ENCODE measurements around the gene CTNND2.

GRCh38 chr5:11922394-11922793 lies 18.1 kb upstream of the CTNND2 start:
- no peak for TF ChIP-seq FOXA1 (IDR thresholded peaks at IDR 0.05)
- no peak for TF ChIP-seq SUZ12 (IDR thresholded peaks at IDR 0.05)
- TF ChIP-seq ARNT (IDR thresholded peaks at IDR 0.05), result no peak
- TF ChIP-seq BHLHE40 (IDR thresholded peaks at IDR 0.05; ENCODE audit: borderline replicate concordance), result no peak
- TF ChIP-seq L3MBTL2 (conservative IDR thresholded peaks at IDR 0.05), result no peak
- TF ChIP-seq PKNOX1 (IDR thresholded peaks at IDR 0.05), result no peak
- TF ChIP-seq FOXM1 (IDR thresholded peaks at IDR 0.05; ENCODE audit: borderline replicate concordance), result no peak
- no peak for TF ChIP-seq LEF1 (IDR thresholded peaks at IDR 0.05; ENCODE audit: borderline replicate concordance)
- no peak for TF ChIP-seq ELF4 (IDR thresholded peaks at IDR 0.05)
- TF ChIP-seq NFRKB (IDR thresholded peaks at IDR 0.05), result no peak
- TF ChIP-seq HDGF (IDR thresholded peaks at IDR 0.05; ENCODE audit: borderline replicate concordance), result no peak
- TF ChIP-seq CTBP1 (IDR thresholded peaks at IDR 0.05; ENCODE audit: borderline replicate concordance), result no peak
- no peak for TF ChIP-seq ZNF384 (IDR thresholded peaks at IDR 0.05)

Measured in HEK293T (cell line).